ENCODE results near the gene CBFA2T2. TPM values are rescaled to one million over a fixed set of nuclear protein-coding genes. Genes with fewer than 3 reads are reported as not detected.
"Not testable (repeated sequence)": the region's sequence is repeated elsewhere in the genome, so short reads cannot be mapped to it uniquely, and the experiment has no call there.

CBFA2T2 gene
- total and polyA plus RNA-seq, 2 of the 4 experiments (the other 2 are of a cell fraction) = 3.8 to 6.2 TPM

GRCh38 chr20:33631910-33632309, 142.0 kb downstream of the CBFA2T2 start:
- H2AFZ ChIP-seq (replicated peaks; ENCODE audit: low read length, poor library complexity); H3K56ac ChIP-seq (ENCODE audit: extremely low read depth, insufficient read depth, low read length); H3K4me1 ChIP-seq (ENCODE audit: control insufficient read depth, insufficient read depth, low read length); H3K27ac ChIP-seq (ENCODE audit: insufficient read depth, low read length); H3K9me3 ChIP-seq (ENCODE audit: control insufficient read depth, insufficient read depth, low read length); H2BK15ac ChIP-seq (ENCODE audit: low read depth, low read length); BruUV-seq (replicated peaks); H4K8ac ChIP-seq (ENCODE audit: low read depth in 2 of 2, low read length in 2 of 2); H3K14ac ChIP-seq (replicated peaks; ENCODE audit: low read depth, low read length); in situ Hi-C loops (cut with MboI; ENCODE audit: low sequenced_read_pairs); H3K79me1 ChIP-seq (ENCODE audit: low read depth in 1 of 2, low read length in 2 of 2); H2AK9ac ChIP-seq (replicated peaks; ENCODE audit: low read depth, low read length, poor library complexity); H3K4me3 ChIP-seq (ENCODE audit: insufficient read depth, low read depth, low read length); H3K18ac ChIP-seq (ENCODE audit: low read depth, low read length); H4K5ac ChIP-seq (ENCODE audit: low read depth, low read length); CTCF ChIA-PET; H3K4ac ChIP-seq (ENCODE audit: low read depth, low read length); H2AK5ac ChIP-seq (ENCODE audit: low read depth, low read length); intact Hi-C loops (cut with micrococcal nuclease); dilution Hi-C loops (cut with HindIII; ENCODE audit: low sequenced_read_pairs, unreplicated experiment); H3K4me2 ChIP-seq (ENCODE audit: low read depth, low read length); H4K20me1 ChIP-seq (ENCODE audit: insufficient read depth, low read length); H2BK5ac ChIP-seq (ENCODE audit: low read depth, low read length, poor library complexity, severe bottlenecking); ATAC-seq (ENCODE audit: low read depth); H3K27me3 ChIP-seq (ENCODE audit: control insufficient read depth, insufficient read depth, low read length); POLR2A ChIA-PET (ENCODE audit: unreplicated experiment); H3K23ac ChIP-seq (ENCODE audit: low read depth, low read length); H3K9ac ChIP-seq (ENCODE audit: low read depth, low read length); H2BK20ac ChIP-seq (ENCODE audit: low read depth, low read length); H2BK120ac ChIP-seq (ENCODE audit: low read depth, low read length); DNase-seq; H4K91ac ChIP-seq (ENCODE audit: insufficient read depth, low read depth, low read length): not testable (repeated sequence)
- peaks cover 45% of the 10 kb centered on the region for H3K36me3 ChIP-seq (ENCODE audit: control insufficient read depth, insufficient read depth, low read length)
- peaks cover 15% of the 10 kb centered on the region; the same call in 1 of the 2 replicates for H3K9me1 ChIP-seq (ENCODE audit: insufficient read depth, low read length)
- no CpG with 5 or more reads among the region's 4 CpGs for WGBS, 2 experiments (ENCODE audit: extremely low coverage in 2 of 2, insufficient read length in 1 of 2)

Data from IMR-90 (cell line).